ENCODE measurements around the gene INCA1. TPM values are rescaled to one million over a fixed set of nuclear protein-coding genes. Genes with fewer than 3 reads are reported as not detected.

Gene INCA1
- total and polyA plus RNA-seq, 2 of the 13 experiments (the other 11 are each of a cell fraction or from before 2014, with no cell fraction given), result 0.93 to 2.6 TPM

DNA sequence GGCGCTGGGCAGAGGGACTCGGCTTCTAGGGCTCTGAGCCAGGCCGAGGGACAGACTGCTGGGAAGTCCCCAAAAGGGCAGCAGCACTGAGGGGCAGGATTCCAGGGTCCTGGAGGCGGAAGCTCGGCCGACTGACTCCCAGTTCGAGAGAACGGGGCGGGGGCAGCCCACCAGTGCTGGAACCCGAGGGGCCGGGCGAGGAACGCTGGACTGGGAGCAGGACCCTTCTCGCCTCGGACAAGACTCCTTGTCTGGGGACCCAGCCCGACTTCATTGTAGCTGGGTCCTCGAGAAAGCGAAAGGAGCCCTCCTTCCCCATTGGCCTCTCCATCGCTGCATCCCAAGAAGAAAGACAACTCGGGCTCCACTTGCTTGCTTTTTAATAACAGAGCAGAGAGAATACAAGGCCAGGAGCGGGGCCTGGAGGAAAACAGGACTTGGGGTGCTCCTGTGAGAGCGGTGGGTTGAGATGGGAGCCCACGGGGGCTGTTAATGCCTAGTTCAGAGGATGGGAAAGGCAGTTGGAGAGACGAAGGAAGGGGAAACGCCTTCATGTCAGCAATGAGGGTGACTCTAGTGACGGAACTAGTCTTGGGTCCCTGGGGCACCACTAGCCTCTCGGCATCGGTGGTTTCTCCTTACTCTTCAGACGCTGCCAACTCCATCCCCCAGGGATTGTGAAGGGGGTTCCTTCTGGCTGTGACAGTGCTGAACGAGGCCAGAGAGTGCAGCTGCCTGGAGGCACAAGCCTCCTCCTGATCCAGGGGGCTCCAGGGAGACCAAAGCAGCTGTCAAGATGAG lies 9.4 kb downstream of the INCA1 start (continued):
- no peak for TF ChIP-seq MLXIP (CRISPR knock-in tag; IDR thresholded peaks at IDR 0.05; ENCODE audit: borderline replicate concordance)
- TF ChIP-seq SP2 (CRISPR knock-in tag; IDR thresholded peaks at IDR 0.05), result no peak
- no peak for TF ChIP-seq ZSCAN29 (CRISPR knock-in tag; conservative IDR thresholded peaks at IDR 0.05)
- TF ChIP-seq REST (IDR thresholded peaks at IDR 0.05; ENCODE audit: borderline replicate concordance in 1 of 2, low read depth in 1 of 2, low read length in 2 of 2), result no peak
- TF ChIP-seq MAZ (IDR thresholded peaks at IDR 0.05; ENCODE audit: borderline replicate concordance, low read depth, low read length), result no peak
- no peak for TF ChIP-seq MAZ (CRISPR knock-in tag; IDR thresholded peaks at IDR 0.05; ENCODE audit: low read depth)
- no peak for TF ChIP-seq ZNF841 (CRISPR knock-in tag; IDR thresholded peaks at IDR 0.05; ENCODE audit: borderline replicate concordance)
- TF ChIP-seq ZNF773 (CRISPR knock-in tag; IDR thresholded peaks at IDR 0.05; ENCODE audit: borderline replicate concordance), result no peak
- TF ChIP-seq ZNF501 (CRISPR knock-in tag; IDR thresholded peaks at IDR 0.05), result no peak; the same call in 1 of the 2 replicates
- no peak for TF ChIP-seq GMEB2 (CRISPR knock-in tag; IDR thresholded peaks at IDR 0.05; ENCODE audit: low read depth)
- TF ChIP-seq ATF1 (CRISPR knock-in tag; IDR thresholded peaks at IDR 0.05), result no peak
- TF ChIP-seq ZNF546 (CRISPR knock-in tag; conservative IDR thresholded peaks at IDR 0.05), result no peak
- TF ChIP-seq MAF1 (CRISPR knock-in tag; IDR thresholded peaks at IDR 0.05; ENCODE audit: borderline replicate concordance), result no peak
- TF ChIP-seq WIZ (CRISPR knock-in tag; IDR thresholded peaks at IDR 0.05), result no peak
- TF ChIP-seq ZNF530 (CRISPR knock-in tag; IDR thresholded peaks at IDR 0.05; ENCODE audit: low read depth), result no peak
- TF ChIP-seq DRAP1 (CRISPR knock-in tag; IDR thresholded peaks at IDR 0.05), result no peak
- TF ChIP-seq ZMYM2 (CRISPR knock-in tag; IDR thresholded peaks at IDR 0.05), result no peak; the same call in 1 of the 2 replicates
- TF ChIP-seq KDM1A (CRISPR knock-in tag; IDR thresholded peaks at IDR 0.05), result no peak
- TF ChIP-seq TP53 (CRISPR knock-in tag; conservative IDR thresholded peaks at IDR 0.05), result no peak
- TF ChIP-seq ZBTB34 (CRISPR knock-in tag; IDR thresholded peaks at IDR 0.05), result no peak

Measured in HepG2 (cell line).